HG02938 (cell line): ENCODE data around the gene MBP.
"Not testable (repeated sequence)": the region's sequence is repeated elsewhere in the genome, so short reads cannot be mapped to it uniquely, and the experiment has no call there.

Experiments
- ATAC-seq: cut with Tn5 transposase; IDR thresholded peaks from one replicate; pipeline ENCODE4 v1.9.1; 2021; ENCODE audit warnings: mild to moderate bottlenecking, moderate library complexity; ENCODE audit not compliant: unreplicated experiment

Gene MBP

GRCh38 chr18:76958692-76959341, 173.8 kb downstream of the MBP start:
- no peak for ATAC-seq

GRCh38 chr18:76957384-76958355, 174.9 kb downstream of the MBP start:
- ATAC-seq: no peak

GRCh38 chr18:76956648-76957047, 175.9 kb downstream of the MBP start:
- no peak for ATAC-seq

GRCh38 chr18:76955524-76956170, 176.9 kb downstream of the MBP start:
- ATAC-seq: no peak

GRCh38 chr18:76953583-76954233, 178.9 kb downstream of the MBP start:
- ATAC-seq: no peak

GRCh38 chr18:76953156-76953555, 179.4 kb downstream of the MBP start:
- ATAC-seq: no peak

GRCh38 chr18:76952747-76953146, 179.8 kb downstream of the MBP start:
- no peak for ATAC-seq

- ATAC-seq: no peak
Observed at GRCh38 chr18:76951456-76952247, 180.9 kb downstream of the MBP start.

GRCh38 chr18:76948345-76948744, 184.2 kb downstream of the MBP start:
- ATAC-seq: no peak

- ATAC-seq: not testable (repeated sequence)
Observed at GRCh38 chr18:76944346-76944745, 188.2 kb downstream of the MBP start.

GRCh38 chr18:76943542-76944339, 188.8 kb downstream of the MBP start:
- no peak for ATAC-seq

GRCh38 chr18:76941284-76941683, 191.3 kb downstream of the MBP start:
- ATAC-seq: no peak

- ATAC-seq: no peak
Observed at GRCh38 chr18:76938619-76939018, 194.0 kb downstream of the MBP start.

- ATAC-seq: no peak
Observed at GRCh38 chr18:76937597-76937996, 195.0 kb downstream of the MBP start.

- ATAC-seq: no peak
Observed at GRCh38 chr18:76936877-76937276, 195.7 kb downstream of the MBP start.

GRCh38 chr18:76935722-76936337, 196.8 kb downstream of the MBP start:
- ATAC-seq: no peak

- no peak for ATAC-seq
Observed at GRCh38 chr18:76932026-76932819, 200.4 kb downstream of the MBP start.

GRCh38 chr18:76931171-76931570, 201.4 kb downstream of the MBP start:
- ATAC-seq: no peak
